Measurements from ENCODE around the gene INSYN1. TPM values are rescaled to one million over a fixed set of nuclear protein-coding genes. Genes with fewer than 3 reads are reported as not detected.

The INSYN1 gene
- total RNA-seq, 4 donors from 2014 or later = 1.5 to 4.5 (median 2.3) TPM

GRCh38 chr15:73770050-73770449 lies 16.9 kb upstream of the INSYN1 start:
- Histone ChIP-seq H3K4me1 (no peaks in the 10 kb centered on the region), H3K27me3 (no peaks in the 10 kb centered on the region), H3K4me3 (no peak overlapping the region), H3K27ac (no peak overlapping the region), H3K9me3 (no peaks in the 10 kb centered on the region), H3K36me3 (no peaks in the 10 kb centered on the region)
- WGBS, 2 donors (ENCODE audit: low coverage in 1 of 2) = 70 to 84% methylated on average over 1 of the region's 1 CpG
- no peak for DNase-seq
- no peak for TF ChIP-seq EP300 (IDR thresholded peaks at IDR 0.05; ENCODE audit: low read depth)
- TF ChIP-seq CTCF (IDR thresholded peaks at IDR 0.05) = no peak
- no peak for TF ChIP-seq POLR2A (IDR thresholded peaks at IDR 0.05)
- TF ChIP-seq POLR2AphosphoS5 (IDR thresholded peaks at IDR 0.05) = no peak
- intact Hi-C loops (cut with DNase I; ENCODE audit: low total_unique reads) (no loop called here), in situ Hi-C loops (cut with MboI; ENCODE audit: low pct_ligation_motif_present in 1 of 4, low pct_unique_long_range_greater_than_20kb in 1 of 4, low sequenced_read_pairs in 3 of 4) (no loop called here)

- H3K27me3 ChIP-seq = no peaks in the 10 kb centered on the region
- no peak overlapping the region for H3K27ac ChIP-seq
- TF ChIP-seq EP300 (IDR thresholded peaks at IDR 0.05; ENCODE audit: low read depth) = no peak
- H3K4me3 ChIP-seq = no peak overlapping the region
- DNase-seq = no peak
- no peaks in the 10 kb centered on the region for H3K36me3 ChIP-seq
- intact Hi-C loops (cut with DNase I; ENCODE audit: low total_unique reads) (no loop called here), in situ Hi-C loops (cut with MboI; ENCODE audit: low pct_ligation_motif_present in 1 of 4, low pct_unique_long_range_greater_than_20kb in 1 of 4, low sequenced_read_pairs in 3 of 4) (no loop called here)
- 58 to 100% methylated on average over 1 to 8 of the region's 9 CpGs for WGBS, 2 donors (ENCODE audit: low coverage in 1 of 2)
- no peaks in the 10 kb centered on the region for H3K4me1 ChIP-seq
- no peaks in the 10 kb centered on the region for H3K9me3 ChIP-seq
Observed at GRCh38 chr15:73767806-73768501, 14.8 kb upstream of the INSYN1 start.

- no peak overlapping the region for H3K4me3 ChIP-seq
- intact Hi-C loops (cut with DNase I; ENCODE audit: low total_unique reads) = no loop called here
Observed at GRCh38 chr15:73766598-73766997, 13.4 kb upstream of the INSYN1 start.

GRCh38 chr15:73765778-73766177 lies 12.6 kb upstream of the INSYN1 start:
- no peak overlapping the region for H3K27ac ChIP-seq
- H3K27me3 ChIP-seq = peaks cover 14% of the 10 kb centered on the region
- DNase-seq = no peak
- 79 to 100% methylated on average over 1 of the region's 1 CpG for WGBS, 2 donors (ENCODE audit: low coverage in 1 of 2)
- intact Hi-C loops (cut with DNase I; ENCODE audit: low total_unique reads) = no loop called here
- no peak overlapping the region for H3K4me3 ChIP-seq
- in situ Hi-C loops (cut with MboI; ENCODE audit: low pct_ligation_motif_present in 1 of 4, low pct_unique_long_range_greater_than_20kb in 1 of 4, low sequenced_read_pairs in 3 of 4) = no loop called here
- H3K36me3 ChIP-seq = no peaks in the 10 kb centered on the region
- H3K4me1 ChIP-seq = no peaks in the 10 kb centered on the region
- TF ChIP-seq POLR2A (IDR thresholded peaks at IDR 0.05) = no peak
- no peak for TF ChIP-seq POLR2AphosphoS5 (IDR thresholded peaks at IDR 0.05)
- no peak for TF ChIP-seq EP300 (IDR thresholded peaks at IDR 0.05; ENCODE audit: low read depth)
- no peak for TF ChIP-seq CTCF (IDR thresholded peaks at IDR 0.05)
- H3K9me3 ChIP-seq = no peaks in the 10 kb centered on the region

More at GRCh38 chr15:73766598-73766997, 13.4 kb upstream of the INSYN1 start:
- Histone ChIP-seq H3K36me3 (no peaks in the 10 kb centered on the region), H3K4me1 (no peaks in the 10 kb centered on the region), H3K9me3 (no peaks in the 10 kb centered on the region), H3K27ac (no peak overlapping the region), H3K27me3 (peaks cover 6% of the 10 kb centered on the region)
- in situ Hi-C loops (cut with MboI; ENCODE audit: low pct_ligation_motif_present in 1 of 4, low pct_unique_long_range_greater_than_20kb in 1 of 4, low sequenced_read_pairs in 3 of 4) = no loop called here
- TF ChIP-seq EP300 (IDR thresholded peaks at IDR 0.05; ENCODE audit: low read depth) = no peak
- TF ChIP-seq CTCF (IDR thresholded peaks at IDR 0.05) = no peak
- TF ChIP-seq POLR2A (IDR thresholded peaks at IDR 0.05) = no peak
- no peak for TF ChIP-seq POLR2AphosphoS5 (IDR thresholded peaks at IDR 0.05)
- 91 to 100% methylated on average over 1 of the region's 1 CpG for WGBS, 2 donors (ENCODE audit: low coverage in 1 of 2)
- no peak for DNase-seq

- Histone ChIP-seq H3K27ac (no peak overlapping the region), H3K27me3 (peaks cover 27% of the 10 kb centered on the region), H3K4me3 (no peak overlapping the region), H3K9me3 (no peaks in the 10 kb centered on the region), H3K4me1 (no peaks in the 10 kb centered on the region), H3K36me3 (no peaks in the 10 kb centered on the region)
- no peak for DNase-seq
- intact Hi-C loops (cut with DNase I; ENCODE audit: low total_unique reads) = no loop called here
- in situ Hi-C loops (cut with MboI; ENCODE audit: low pct_ligation_motif_present in 1 of 4, low pct_unique_long_range_greater_than_20kb in 1 of 4, low sequenced_read_pairs in 3 of 4) = no loop called here
- 44% methylated on average over 3 of the region's 3 CpGs; no CpG with 5 or more reads in 1 of the 2 donors for WGBS, 2 donors (ENCODE audit: low coverage in 1 of 2)
- TF ChIP-seq EP300 (IDR thresholded peaks at IDR 0.05; ENCODE audit: low read depth) (no peak), POLR2A (IDR thresholded peaks at IDR 0.05) (no peak), CTCF (IDR thresholded peaks at IDR 0.05) (no peak), POLR2AphosphoS5 (IDR thresholded peaks at IDR 0.05) (no peak)
Observed at GRCh38 chr15:73763931-73764330, 10.8 kb upstream of the INSYN1 start.
